Liver (tissue), 3 donors: ENCODE measurements around the gene IL1RAPL1.

ENCODE experiments used
- CTCF ChIP-seq: fragments of 150-350 bp; IDR thresholded peaks from 2 replicates; pipeline ENCODE4 v1.5.1; 2017; ENCODE audit warnings: improper control_type of control experiment, low read depth, low read length; ENCODE audit not compliant: missing input control
- TAF1 ChIP-seq: conservative IDR thresholded peaks from 2 replicates; pipeline ENCODE4 v1.6.1; 2016; ENCODE audit warnings: antibody characterized with exemption, mild to moderate bottlenecking
- TF ChIP-seq, protein P1 (sequence below): IDR thresholded peaks from 2 replicates; pipeline ENCODE4 v1.6.1; 2016; ENCODE audit warnings: antibody characterized with exemption, mild to moderate bottlenecking
- donor health status: healthy.
- donor health status: healthy.

GRCh38 chrX:29962061-29962460, 1374.8 kb downstream of the IL1RAPL1 start:
- TF ChIP-seq TAF1 (no peak), CTCF (no peak)
- TF ChIP-seq, protein P1, sequence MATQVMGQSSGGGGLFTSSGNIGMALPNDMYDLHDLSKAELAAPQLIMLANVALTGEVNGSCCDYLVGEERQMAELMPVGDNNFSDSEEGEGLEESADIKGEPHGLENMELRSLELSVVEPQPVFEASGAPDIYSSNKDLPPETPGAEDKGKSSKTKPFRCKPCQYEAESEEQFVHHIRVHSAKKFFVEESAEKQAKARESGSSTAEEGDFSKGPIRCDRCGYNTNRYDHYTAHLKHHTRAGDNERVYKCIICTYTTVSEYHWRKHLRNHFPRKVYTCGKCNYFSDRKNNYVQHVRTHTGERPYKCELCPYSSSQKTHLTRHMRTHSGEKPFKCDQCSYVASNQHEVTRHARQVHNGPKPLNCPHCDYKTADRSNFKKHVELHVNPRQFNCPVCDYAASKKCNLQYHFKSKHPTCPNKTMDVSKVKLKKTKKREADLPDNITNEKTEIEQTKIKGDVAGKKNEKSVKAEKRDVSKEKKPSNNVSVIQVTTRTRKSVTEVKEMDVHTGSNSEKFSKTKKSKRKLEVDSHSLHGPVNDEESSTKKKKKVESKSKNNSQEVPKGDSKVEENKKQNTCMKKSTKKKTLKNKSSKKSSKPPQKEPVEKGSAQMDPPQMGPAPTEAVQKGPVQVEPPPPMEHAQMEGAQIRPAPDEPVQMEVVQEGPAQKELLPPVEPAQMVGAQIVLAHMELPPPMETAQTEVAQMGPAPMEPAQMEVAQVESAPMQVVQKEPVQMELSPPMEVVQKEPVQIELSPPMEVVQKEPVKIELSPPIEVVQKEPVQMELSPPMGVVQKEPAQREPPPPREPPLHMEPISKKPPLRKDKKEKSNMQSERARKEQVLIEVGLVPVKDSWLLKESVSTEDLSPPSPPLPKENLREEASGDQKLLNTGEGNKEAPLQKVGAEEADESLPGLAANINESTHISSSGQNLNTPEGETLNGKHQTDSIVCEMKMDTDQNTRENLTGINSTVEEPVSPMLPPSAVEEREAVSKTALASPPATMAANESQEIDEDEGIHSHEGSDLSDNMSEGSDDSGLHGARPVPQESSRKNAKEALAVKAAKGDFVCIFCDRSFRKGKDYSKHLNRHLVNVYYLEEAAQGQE = no peak
